HG03025 (cell line): ENCODE results near the gene LRRC8D.

Experiments used
- ATAC-seq: cut with Tn5 transposase; IDR thresholded peaks from one replicate; pipeline ENCODE4 v1.9.1; 2021; ENCODE audit warnings: mild to moderate bottlenecking, moderate library complexity; ENCODE audit not compliant: unreplicated experiment, low FRiP score

The LRRC8D gene

DNA sequence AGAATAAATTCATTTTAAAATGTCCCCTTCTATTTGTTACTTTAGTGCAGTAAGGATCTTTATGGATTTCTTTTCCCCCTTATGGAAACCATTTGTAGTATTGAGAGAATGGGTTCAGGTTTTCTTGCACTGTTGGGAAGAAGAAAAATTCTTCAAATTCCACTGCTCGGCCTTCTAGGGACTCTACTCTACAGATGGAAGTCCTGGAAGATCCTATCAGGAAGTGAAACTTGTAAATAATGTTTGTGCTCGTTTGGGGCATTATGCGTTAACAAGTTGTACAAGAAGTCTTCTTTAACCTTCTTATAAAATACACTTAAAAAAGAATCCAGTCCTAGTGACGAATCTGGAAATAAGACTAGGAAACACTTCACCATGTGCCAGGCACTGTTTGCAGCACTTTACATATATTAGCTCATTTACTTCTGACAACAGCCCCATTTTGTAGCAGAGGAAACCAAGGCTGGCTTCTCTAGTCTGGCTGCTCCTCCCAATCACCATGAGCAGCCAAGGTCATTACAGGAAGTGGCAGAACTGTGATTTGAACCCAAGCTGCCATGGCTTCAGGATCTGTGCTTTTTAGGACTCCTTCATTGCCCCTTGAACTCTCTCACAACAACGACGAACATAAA, 11.8 kb downstream of the LRRC8D start:
- no peak for ATAC-seq

DNA sequence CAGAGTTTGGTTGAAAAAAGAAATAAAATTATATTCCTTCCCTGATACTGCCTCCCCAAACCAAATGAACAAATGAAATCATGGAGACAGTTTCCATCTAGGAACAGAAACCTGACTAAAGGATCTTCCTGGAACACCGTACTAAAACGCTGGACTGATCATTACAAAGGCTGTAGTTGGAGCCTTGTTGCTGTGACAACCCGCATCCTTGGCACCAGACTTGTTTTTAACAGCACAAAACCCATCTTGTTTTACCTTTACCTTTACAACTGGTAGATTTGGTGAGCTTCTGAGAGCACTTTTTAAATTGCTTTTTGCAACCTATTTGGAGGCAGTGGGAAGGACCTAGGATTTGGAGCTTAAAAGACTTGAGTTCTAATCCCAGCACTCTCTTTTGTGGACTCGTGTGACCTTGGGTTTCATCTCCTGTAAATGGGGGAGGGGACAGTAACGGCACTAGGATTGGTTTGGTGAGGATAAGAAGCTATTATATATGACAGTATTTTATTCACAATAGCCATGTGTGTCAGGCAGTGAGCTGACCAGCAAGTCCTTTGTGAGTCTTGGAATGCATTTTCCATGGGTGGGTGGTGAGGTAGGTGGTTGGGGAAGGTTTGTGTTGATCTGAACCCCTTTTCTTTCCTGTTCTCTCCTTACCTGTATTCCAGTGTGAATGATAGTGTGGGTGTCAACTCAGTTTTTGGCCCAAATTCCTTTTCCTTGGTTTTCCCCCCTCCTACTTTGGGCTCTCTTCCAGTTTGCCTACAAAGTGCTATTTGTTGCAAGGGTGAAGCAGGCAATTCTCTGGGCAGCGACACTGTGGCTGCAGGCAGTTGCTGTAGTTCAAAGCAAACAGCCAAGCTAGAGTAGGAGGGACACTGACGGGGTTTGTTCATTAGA, 12.6 kb downstream of the LRRC8D start:
- no peak for ATAC-seq

DNA sequence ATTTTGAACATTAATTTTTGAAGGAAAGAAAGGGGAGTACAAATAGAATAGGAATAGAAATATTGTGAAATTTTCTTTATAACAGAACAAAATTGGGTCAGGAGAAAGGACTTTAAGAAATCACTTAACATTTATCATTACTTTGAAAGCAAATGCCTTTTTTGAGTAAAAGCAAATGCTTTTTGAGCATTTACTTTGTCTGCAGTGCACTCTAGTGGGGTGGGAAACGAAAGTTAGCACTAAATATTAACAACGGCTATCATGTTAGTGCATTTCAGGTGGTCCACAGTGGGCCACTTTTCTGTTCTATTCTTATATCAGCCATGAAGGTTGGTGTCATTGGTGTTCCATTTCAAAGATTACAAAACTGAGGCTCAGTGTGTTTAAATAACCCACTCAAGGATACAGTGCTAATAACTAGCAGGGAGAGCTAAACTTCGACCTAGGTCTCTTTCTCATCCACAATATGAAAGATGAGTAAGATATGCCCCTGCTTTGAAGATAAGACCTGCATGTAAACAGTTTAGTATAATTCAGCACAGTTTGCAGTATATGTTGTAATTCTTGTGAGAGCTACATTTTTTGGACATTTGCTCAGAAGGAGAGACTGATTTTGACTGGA, 13.4 kb downstream of the LRRC8D start:
- ATAC-seq = no peak

DNA sequence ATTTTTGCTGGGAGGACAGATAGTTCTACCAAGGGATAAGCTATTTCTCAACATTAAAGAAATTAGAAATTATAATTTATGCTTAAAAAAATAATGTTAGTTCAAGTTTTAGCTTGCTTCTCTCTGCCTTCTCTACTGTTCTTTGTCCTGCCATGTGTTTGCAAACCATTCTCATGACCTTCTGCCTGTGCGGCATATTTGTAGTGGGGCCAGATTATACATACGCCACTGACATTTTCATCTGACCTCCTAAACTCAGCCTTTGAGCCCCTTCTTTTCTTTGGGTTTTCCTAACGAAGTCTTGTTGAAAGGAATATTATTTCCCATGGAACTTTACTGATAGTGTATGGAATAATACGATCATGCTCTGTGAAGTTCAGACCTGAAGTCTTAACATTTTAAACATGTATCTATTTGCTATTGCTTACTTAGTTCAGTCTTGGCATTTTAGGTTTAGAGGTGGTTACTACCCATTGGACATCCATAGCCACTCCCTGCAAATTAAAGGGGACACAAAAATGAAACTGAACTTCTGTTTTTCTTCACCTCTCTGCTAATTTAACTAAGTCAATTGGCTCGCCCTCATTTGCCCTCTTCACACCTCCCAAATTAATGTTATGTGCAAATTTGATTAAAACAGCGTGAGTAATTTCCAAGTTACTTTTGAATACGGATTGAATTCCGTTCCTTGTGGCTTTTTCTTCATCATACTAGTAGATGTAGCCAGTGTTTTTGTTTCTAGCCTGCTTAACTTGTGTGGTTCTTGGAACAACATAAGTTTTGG, 15.6 kb downstream of the LRRC8D start:
- ATAC-seq = no peak

DNA sequence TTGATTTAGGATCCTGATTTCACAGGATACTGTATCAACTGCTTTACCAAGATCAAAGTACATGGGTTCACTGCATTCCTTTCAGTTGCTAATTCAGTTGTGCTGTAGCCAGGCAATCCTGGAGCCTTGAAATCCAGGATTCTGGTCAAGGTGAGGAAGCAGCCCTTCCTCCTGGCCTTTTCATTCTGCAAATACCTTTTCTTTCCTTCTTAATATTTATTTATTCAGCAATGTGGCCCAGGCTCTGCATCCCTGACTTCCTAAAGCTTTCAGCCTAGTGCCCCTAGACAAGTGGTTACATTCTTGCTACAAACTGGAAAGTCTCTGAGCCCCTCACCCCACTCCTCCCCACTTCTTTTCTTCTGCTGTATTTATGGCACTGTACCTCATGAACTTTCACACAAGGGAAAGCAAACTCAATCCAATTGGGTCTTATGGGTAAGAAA, 16.2 kb downstream of the LRRC8D start:
- ATAC-seq = no peak

DNA sequence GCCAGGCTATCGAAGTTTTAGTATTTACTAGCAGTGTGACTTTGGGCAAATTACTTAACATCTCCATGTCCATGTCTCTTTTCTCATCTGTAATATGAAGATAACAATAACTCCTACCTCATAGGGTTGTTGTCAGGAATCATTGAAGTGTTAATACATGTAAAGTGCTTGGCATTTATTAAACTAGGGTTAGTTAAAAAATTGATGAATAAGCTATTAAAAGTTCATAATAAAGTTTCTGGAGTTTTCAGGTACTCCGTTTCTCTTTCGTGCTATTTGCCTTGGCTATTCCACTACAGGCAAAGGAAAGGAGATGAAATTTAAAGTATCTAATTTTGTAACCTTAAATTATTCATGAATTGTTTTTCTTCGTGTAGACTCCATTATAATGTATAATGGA, 16.7 kb downstream of the LRRC8D start:
- no peak for ATAC-seq

DNA sequence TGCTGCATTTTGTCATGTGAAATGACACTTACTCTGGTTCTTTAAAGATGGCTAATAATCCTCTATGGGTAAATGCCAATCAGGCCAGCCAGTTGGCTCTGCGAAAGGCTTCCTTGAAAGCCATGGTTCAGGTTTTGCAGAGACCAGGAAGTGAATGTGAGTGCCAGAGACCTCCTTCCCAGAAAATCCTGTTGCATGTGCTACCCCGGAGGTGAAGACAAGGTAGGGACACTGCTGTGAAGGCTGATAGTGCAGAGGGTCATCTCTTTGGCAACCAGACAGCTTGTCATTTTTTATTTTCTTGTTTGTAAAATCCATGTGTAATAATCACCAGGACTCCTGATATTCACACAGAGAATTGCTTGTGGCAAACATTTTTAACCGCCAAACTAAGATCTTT, 18.7 kb downstream of the LRRC8D start:
- ATAC-seq = no peak

DNA sequence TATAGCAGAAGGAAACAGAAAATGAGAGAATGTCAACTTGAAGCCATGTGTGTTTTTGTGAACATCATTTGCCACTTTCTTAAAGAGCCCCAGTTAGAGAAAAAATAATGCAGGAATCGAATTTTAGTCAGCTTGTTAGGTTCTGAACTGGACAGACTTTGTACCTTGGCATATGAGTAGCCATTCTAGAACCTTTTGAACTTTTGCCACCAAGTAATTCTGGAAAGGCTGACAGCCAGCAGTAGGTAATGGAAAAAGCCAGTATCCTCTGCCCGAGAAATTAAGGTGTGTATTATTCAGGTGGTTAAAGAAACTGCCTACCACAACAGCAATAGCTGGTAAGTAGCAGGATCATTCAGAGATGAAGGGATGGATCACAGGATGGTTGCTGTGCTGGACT, 20.7 kb downstream of the LRRC8D start:
- ATAC-seq = no peak

DNA sequence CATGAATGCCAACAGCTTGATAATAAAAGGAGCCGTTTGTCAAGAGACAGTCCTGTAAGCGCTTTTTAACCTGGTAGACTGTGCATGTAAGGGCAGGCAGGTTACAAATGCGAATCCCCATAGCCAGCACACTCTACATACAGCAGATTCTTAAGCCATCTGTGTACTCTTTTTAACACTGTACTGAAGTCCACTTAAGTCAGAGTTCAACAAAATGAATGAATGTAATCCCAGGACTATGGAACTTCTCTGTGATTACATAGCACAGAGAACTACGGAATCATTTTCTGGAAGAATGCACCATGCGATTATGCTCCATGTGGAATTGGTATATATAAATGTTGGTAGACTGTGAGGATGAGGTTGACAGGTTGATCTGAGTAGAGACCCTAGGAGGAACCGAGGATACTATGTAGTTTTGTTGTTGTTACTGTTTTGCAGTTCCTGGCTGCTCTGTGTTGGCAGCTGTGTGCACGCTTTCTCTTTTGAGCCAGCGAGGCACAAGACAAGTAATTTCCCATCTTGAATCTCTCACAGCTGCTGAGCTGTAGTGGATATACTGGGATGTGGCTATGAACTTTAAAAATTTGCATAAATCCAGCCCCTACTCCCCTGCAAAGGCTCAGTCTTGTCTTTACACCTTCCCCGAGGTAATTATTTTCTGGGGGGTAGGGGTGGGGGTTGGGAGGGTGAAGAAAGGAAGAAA, 21.9 kb downstream of the LRRC8D start:
- peak; percentile 42 for ATAC-seq

DNA sequence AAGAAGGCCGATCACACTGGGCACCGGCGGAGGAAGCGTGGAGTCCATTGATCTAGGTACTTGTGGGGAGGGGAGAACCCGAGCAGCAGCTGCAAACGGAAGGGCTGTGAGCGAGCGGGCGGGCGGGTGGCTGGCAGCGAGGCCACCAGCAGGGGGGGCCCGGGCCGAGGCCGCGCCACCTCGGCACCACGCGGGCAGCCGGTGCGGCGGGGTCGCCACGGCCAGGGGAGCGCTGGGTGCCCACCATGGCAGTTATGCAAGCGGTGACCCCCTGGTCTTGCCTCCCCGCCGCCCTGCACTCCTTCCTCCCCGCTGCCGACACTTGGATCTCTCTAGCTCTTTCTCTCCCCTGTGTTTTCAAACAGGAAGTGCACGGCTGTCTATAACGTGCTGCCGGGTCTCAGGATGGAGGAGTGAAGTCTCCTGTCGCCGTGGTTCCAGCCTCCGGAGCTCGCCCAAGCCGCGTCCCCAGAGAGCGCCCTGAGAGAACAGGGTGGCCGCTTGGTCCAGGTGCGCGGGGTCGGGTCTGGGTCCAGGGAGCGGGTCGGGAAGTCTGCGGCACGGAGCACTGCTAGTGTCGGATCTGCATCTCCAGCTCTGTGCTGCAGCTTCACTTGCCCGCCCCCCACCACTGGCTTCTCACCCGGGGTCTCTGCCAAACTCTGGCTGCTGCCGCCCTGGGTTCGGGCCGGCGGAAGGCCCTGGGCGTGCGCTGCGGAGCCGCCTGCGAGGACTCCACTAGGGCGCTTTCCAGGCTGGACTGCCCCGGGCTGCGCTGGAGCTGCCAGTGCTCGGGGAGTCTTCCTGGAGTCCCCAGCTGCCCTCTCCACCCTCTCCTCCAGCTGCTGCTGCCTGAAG, 22.7 kb downstream of the LRRC8D start:
- ATAC-seq = peak; percentile 86

DNA sequence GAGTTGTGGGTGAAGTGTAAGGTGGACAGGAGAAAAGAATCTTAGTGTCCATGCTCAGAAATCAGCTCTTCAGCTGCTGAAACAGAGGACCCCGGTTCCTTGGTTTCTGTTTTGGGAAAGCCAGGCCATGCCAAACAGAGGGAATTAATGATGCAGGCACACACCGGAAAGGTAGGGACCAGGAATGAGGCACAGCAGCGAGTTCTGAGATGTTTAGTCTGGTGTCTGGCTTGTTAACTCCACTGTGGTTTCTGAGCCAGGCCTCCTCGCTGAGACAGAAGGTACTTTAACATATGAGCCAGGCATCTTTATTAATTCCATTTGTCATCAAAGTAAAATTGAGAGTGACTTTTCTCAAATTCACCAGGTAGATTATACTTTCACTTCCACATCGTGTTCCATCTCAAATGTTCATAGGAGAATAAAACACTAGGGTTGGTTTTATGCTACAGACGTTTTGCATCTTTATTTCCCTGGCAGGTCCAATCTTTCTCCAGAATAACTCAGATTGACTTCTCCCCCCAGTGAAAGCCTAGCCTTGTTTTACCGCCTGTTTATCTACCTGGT, 23.5 kb downstream of the LRRC8D start:
- no peak for ATAC-seq

DNA sequence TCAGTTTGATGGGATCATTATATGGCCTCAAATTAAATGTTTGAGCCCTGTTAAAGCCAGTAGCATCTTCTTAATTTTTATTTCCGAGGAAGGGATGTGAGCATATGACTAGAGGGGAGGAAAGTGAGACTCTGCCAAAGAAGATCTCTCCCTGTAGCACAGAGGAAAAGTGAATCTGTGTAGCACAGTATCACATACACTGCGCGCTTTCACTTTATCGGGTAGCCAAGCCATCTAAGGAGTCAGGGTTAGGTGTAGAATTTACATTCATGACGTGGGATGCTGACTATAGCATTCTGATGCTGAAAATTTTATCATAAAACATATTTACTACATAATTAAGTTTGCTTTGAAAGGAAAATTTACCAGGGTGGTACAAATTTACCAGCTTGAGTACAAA, 24.0 kb downstream of the LRRC8D start:
- no peak for ATAC-seq

DNA sequence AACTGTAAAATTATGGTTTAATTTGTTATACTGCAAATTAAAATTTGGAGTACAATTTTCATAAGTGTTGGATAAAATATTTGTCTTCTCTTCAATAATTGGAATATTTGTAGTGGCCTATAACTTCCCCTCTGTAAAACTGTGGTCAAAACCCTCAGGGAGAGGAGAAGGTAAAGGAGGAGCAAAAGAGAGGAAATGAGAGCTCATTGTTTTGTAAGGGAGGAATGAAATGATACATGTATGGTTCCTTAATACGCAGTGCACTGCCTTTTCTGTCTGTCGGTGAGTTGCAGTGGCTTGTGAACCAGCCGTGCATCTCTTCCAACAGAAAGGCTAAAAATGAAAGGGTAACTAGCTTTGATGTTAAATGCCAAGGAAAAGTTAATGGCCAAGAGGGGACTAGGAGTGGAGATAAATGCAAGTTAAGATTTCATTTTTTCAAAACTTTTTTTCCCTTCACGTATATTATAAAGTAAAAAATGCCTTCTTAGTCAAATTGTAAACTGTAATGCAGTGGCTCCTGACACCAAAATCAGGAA, 26.4 kb downstream of the LRRC8D start:
- no peak for ATAC-seq

DNA sequence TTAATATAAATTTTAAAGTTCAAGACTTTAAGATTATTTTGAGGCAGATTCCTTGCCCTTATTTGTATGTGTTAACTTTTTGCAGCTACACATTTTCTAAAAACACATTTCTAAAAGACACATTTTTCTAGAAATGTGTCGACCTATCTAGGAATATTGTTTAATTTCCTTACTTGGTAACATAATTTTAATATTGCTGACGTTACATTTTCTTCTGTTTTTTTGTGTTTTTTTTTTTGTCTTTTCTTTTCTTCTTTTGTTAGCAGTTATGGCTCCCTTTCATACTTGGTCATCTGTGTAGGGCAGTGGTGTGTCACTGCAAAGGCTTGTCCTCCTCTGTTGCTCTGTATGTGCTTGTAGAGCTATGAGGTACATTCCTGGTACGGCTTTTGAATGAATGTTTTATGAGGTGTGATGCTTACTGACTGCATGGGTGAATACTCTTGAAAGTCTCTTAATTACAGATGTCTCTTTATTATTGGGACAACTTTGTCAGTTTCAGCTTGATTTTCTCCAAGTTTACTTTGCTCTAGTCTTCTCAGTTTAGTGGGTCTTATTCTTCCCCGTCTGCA, 30.1 kb downstream of the LRRC8D start:
- no peak for ATAC-seq

DNA sequence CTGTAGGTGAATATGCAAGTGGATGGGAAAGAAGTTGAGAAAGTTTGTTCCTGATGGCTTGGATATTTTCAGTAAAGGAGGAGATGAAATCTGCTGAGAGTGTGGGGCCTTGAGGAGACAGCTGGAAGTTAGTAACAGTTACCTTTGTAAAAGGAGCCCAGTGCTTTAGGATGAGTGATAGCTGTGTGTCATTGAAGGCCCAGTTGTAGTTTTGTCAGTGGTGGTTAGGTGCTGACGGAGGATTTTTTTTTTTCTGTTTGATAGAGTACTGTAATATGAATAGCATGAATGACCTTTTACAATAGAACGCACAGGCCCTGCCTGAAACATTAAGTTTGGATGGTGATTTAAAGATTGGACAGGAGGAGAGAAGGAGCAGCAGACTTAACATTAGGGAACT, 33.3 kb downstream of the LRRC8D start:
- ATAC-seq = no peak

DNA sequence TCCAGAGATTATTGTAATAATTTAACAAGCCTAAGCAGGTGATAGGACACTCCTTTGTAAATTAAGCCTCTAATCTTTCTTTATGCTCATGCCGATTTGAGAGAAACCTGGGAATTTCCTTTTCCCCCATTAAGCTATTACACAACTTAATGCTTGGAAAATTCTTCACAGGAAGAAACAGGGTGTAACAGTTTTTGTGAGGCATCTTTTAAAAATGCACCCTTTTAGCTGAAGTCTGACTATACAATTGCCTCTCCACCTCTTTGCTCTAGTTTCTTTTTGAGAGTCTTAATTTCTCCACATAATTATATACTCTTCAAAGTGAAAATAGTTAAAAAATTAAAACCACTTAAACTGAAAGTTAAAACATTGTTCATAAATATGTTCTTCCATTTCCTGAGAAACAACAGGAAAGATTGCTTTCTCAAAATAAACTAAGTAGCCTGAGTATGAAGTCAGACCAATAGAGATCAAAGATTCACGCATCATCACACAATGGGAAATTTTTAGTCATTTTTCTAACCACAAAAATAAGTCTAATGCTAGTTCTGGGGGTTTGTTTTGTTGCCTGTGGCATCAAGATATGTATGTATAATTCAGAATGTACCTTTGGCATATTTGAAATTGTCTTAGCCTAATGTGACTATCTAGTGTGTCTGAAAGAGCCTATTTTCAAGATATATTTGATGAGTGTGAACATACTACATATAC, 34.7 kb downstream of the LRRC8D start:
- ATAC-seq = no peak

DNA sequence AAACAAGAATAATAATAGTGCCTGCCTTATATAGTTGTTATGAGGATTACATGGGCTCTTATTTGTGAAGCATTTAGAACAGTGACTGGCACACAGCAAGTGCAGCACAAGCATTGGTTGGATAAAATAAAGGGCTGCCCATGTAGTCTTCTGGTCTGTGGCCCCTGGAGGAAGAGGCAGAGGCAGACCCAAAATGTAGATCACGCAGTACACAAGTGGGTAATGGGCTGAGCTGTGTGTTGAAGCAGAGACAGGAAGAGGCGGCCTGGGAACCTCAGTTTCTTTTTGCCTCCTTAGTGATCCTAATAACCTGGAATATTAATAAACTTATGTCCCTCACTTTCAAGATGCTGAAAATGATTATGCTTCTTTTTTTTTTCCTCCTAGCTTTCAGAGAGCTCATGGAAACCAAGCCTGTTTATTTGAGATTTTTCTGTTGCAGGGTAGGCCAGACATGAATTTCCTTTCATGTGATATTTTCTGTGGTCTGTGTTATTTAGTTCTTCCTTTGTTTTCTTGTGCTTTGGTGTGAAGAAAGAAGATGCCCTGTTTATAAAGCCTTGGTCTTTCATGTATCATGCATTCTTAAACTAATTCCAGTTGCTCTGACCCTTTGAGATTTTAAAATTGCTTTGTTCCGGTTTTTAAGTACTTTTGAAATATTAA, 42.5 kb downstream of the LRRC8D start:
- no peak for ATAC-seq
